NCI-H460 (cell line): Measurements from ENCODE around the gene SARDH. TPM values are rescaled to one million over a fixed set of nuclear protein-coding genes. Genes with fewer than 3 reads are reported as not detected.

Experiments used
- DNase-seq: peaks from one replicate; pipeline ENCODE4 v3.0.0-alpha.2; 2016; ENCODE audit warnings: low read depth; ENCODE audit errors: extremely low read depth
- total RNA-seq: library from RNA; depleted of rRNA; stranded (reverse); fragments of >200 nt; shearing (Covaris generic); gene quantifications from 2 replicates; pipeline ENCODE4 v1.2.3, GENCODE V29; 2014

Gene SARDH
- total RNA-seq, 1 experiment from 2014 or later = 0.07 TPM

DNA sequence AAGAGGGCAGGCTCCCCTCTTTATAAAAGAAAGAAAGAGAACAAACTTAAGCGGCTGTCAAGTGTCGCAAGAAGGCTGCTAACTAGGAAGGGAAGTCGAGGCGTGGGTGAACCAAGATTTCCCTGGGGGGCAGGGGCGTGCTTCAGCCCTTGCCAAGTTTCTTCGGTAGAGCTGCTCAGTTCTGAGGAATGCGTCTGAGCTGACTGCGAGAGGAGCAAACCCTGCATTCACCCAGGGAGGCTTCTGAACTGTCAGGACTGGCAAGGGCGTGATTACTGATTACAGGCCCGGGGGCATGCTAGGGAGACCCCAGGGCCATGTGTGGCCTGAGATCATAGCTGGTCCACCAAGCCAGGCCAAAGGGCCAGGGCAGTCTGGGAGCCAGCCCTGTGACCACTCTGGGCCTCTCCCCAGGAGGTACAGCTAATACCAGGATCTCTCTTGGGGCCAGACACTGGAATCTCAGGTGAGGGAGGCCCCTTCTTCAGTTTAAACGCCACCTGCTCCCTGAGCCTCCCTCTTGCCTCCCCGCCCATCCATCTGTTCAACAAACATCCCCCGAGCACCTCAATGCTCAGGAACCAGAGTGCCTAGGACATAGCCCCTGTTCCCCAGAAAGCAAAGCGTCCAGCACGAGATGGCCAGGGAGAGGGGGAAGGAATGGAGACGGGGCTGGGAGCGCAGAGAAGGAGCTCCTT lies 30.9 kb downstream of the SARDH start:
- DNase-seq = no peak

DNA sequence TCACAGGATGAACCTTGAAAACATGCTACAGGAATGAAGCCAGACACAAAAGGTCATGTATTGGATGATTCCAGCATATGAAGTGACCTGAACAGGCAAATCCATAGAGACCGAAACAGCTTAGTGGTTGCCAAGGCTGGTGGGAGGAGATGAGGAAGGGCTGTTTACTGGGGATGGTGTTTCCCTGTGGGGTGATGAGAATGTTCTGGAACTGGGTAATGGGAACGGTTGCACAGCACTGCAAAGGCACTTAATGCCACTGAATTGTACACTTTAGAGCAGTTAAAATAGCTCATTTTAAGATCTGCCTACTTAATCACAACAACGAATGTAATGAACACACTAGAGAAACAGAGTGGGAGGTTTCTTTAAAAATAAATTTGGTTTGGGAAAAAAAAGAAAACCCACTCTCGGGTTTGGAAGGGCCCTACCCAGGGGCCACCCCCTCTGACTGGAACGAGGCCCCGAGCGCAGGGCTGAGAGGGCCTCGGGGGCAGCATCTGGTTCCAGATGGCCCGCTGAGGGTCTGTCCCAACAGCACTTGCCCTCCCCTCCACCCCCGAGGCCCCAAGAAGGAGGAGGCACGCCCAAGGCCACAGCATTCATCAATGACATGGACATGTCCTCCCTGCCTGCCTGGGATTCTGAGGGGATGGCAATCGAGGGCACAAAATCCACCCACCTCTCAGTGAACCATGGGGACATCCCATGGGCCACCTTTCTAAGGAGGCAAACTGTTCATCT lies 31.7 kb downstream of the SARDH start:
- DNase-seq = no peak

DNA sequence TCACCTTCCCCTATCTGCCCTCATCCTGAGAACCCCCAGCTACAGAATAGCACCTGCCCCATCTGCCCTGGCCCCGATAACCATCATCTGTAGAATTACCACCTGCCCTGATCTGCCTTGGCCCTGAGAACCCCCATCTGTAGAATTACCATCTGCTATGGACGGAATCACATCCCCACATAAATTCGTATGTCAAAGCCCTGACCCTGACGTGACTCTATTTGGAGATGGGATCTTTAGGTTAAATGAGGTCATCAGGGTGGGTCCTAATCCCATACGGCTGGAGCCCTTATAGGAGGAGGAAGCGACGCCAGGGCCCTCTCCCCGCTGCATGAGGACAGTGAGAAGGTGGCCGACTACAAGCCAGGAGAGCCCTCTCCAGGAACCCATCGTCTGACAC lies 32.6 kb downstream of the SARDH start:
- no peak for DNase-seq

GRCh38 chr9:133704711-133705181 lies 33.4 kb downstream of the SARDH start:
- no peak for DNase-seq

DNA sequence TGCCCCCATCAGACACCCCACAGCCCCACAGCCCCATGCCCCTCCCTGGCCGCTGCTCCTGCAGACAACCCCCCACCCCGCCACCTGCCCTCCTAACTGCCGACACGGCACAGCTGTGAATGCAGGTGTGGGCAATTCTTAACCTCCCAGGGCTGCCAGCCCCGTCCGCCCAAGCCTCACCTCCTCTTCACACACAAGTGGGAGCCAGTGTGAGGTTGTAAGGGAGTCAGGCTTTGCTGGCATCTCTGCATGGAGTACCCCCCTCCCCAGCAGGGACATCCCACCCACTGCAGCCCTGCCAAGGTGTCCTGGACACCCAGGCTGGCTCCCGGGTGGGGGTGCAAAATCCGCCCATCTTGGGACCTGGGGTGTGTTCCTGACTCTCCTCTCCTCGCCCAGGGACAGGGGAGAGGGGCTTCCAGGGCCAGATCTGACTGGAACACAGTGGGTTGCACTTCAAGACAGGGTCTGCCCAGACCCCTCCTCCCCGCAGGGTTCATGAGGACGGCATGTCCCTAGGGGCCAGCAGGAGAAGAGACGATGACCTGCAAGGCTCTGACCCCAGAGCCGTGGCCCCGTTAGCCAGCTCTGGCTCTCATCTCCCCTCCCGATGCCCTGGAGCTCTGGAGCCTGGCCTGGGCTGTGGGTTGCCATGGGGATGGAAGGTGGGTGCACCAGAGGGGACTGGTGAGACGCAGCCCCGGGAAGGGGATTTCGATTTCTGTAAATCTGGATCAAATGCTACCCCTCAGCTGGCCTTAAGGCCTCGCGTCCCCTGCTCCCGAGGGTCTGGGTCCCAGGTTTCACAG lies 34.4 kb downstream of the SARDH start:
- DNase-seq = no peak

GRCh38 chr9:133702798-133703590 lies 35.2 kb downstream of the SARDH start:
- no peak for DNase-seq

- DNase-seq = no peak
These were observed 36.0 kb downstream of the SARDH start for GRCh38 chr9:133701981-133702797.

- DNase-seq = no peak
These were observed 36.7 kb downstream of the SARDH start for GRCh38 chr9:133701321-133701980.

GRCh38 chr9:133700819-133701320 lies 37.3 kb downstream of the SARDH start:
- DNase-seq = no peak

GRCh38 chr9:133699546-133699945 lies 38.6 kb downstream of the SARDH start:
- DNase-seq = no peak

- no peak for DNase-seq
These were observed 42.1 kb downstream of the SARDH start for GRCh38 chr9:133696071-133696472.

DNA sequence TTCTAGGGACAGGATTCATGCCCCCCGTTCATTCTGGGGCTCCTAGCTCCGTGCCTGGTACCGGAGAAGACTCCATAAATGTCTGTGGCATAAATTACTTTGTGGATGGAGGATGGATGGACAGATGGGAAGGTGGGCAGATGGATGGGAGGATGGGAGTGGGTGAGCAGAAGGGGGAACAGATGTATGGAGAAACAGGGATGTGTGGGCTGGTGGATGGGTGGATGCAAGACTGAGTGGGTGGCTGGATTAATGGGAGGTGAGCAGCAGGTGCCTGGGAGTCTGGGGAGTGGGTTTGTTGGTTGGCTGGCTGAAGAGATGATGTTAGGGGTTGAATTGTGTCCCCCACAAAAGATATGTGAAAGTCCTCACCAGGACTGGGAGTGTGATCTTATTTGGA lies 43.5 kb downstream of the SARDH start:
- DNase-seq = no peak

DNA sequence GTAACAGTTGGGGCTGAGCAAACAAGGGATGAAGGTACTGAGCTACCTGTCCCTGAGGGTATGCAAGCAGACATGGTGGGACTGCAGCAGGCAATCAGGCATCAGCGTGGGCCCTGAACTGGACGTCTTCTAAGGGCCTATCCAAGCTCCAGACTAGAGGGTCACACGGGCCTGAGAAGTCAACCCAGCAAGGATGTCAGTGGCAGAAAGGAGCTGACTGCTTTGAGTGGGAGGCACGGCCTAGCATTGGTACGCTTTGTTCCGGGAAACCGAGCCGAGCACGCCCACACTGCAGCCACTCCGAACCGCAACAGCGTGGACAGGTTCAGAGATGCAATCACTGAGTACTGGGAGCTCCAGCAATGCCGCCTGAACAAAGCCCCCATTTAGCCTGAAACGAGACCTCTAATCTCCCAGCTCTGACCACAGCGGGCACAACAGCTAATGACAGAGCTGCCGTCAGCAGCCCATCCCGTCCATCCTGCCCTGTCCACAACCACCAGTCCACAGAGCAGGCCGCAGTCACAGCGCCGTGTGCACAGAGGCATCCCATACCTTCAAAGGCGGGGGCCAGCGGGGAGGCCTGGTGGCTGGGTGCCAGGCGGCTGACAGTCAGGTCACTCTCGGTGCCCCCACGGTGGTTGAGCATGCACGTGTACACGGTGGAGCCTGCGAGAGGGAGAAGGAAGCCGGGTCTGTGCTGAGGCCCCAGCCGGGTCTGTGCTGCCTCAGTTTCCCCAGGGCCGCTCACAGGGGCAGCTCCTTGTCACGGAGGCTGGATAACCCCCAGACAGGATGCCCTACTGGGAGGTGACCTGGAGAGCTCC lies 44.2 kb downstream of the SARDH start:
- no peak for DNase-seq

GRCh38 chr9:133693116-133693515 lies 45.0 kb downstream of the SARDH start:
- DNase-seq = no peak

- DNase-seq = no peak
These were observed 45.7 kb downstream of the SARDH start for GRCh38 chr9:133692364-133692985.

- DNase-seq = no peak
These were observed 46.4 kb downstream of the SARDH start for GRCh38 chr9:133691626-133692363.

DNA sequence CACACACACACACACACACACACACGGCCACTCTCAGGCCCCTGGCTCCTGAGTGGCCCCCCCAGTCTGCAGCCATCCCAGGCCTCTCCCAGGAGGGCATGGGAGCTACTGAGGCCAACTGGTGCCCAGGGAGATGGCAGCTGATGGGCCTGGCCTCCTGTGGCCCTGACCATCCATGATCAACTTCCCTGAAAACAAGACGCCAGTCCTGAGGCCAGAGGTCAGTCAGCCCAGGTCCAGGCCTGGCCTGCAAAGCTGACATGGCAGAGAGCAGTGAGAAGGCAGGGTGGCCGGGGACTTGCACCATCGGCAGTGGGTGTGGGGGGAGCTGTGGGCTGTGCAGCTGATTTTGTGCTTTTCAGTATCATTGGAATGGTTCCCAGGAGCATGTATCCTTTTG lies 47.0 kb downstream of the SARDH start:
- DNase-seq = no peak
